NK-92 (cell line): ENCODE data around the gene B4GALT6.

Experiments
- DNase-seq: peaks from one replicate; lab custom pipeline; 2025; ENCODE audit not compliant: unreplicated experiment; lab: John Stamatoyannopoulos, UW

The B4GALT6 gene

GRCh38 chr18:31694297-31694696 lies 9.9 kb upstream of the B4GALT6 start:
- no peak for DNase-seq

- no peak for DNase-seq
Measured at GRCh38 chr18:31688606-31689005, 4.2 kb upstream of the B4GALT6 start.

- no peak for DNase-seq
Measured at GRCh38 chr18:31686986-31687928, 2.9 kb upstream of the B4GALT6 start.

- no peak for DNase-seq
Measured at GRCh38 chr18:31686572-31686971, 2.2 kb upstream of the B4GALT6 start.

- no peak for DNase-seq
Measured at GRCh38 chr18:31685097-31686082, 1.0 kb upstream of the B4GALT6 start.

- DNase-seq = no peak
Measured at GRCh38 chr18:31683968-31684278, 458 bp downstream of the B4GALT6 start.

- DNase-seq = no peak
Measured at GRCh38 chr18:31683106-31683505, 1.3 kb downstream of the B4GALT6 start.

GRCh38 chr18:31680831-31681568 lies 3.4 kb downstream of the B4GALT6 start:
- DNase-seq = no peak

- DNase-seq = no peak
Measured at GRCh38 chr18:31680433-31680811, 4.0 kb downstream of the B4GALT6 start.

- DNase-seq = no peak
Measured at GRCh38 chr18:31679791-31680432, 4.5 kb downstream of the B4GALT6 start.

- DNase-seq = no peak
Measured at GRCh38 chr18:31679133-31679742, 5.1 kb downstream of the B4GALT6 start.

GRCh38 chr18:31678425-31678824 lies 6.0 kb downstream of the B4GALT6 start:
- no peak for DNase-seq

GRCh38 chr18:31677592-31677991 lies 6.8 kb downstream of the B4GALT6 start:
- no peak for DNase-seq

GRCh38 chr18:31675404-31675803 lies 9.0 kb downstream of the B4GALT6 start:
- no peak for DNase-seq

GRCh38 chr18:31672628-31673135 lies 11.7 kb downstream of the B4GALT6 start:
- no peak for DNase-seq

- DNase-seq = no peak
Measured at GRCh38 chr18:31671951-31672350, 12.4 kb downstream of the B4GALT6 start.

GRCh38 chr18:31669541-31669940 lies 14.8 kb downstream of the B4GALT6 start:
- DNase-seq = no peak

GRCh38 chr18:31667185-31667584 lies 17.2 kb downstream of the B4GALT6 start:
- no peak for DNase-seq

GRCh38 chr18:31666055-31666454 lies 18.3 kb downstream of the B4GALT6 start:
- no peak for DNase-seq

- no peak for DNase-seq
Measured at GRCh38 chr18:31664101-31664500, 20.3 kb downstream of the B4GALT6 start.
